ENCODE measurements around the gene AEBP2.

DNA sequence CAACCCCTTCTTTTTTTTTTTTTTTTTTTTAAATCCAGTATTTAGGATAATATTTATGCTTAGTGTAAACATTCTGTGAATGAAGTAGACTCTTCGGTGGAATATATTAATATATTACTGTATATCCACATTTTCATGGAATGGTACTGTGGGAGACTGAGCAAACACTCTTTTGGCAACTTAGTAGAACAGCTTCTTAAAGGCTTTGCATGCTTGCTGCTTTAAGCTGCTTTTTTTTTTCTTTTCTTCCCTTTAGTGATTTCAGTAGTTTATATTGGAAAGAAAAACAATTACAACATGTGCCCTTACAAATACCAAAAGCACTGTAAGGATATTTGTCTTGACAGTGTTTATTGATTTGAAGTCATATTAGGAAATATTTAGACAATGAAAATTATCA lies 78.9 kb downstream of the AEBP2 start:
- TF ChIP-seq, protein P1, sequence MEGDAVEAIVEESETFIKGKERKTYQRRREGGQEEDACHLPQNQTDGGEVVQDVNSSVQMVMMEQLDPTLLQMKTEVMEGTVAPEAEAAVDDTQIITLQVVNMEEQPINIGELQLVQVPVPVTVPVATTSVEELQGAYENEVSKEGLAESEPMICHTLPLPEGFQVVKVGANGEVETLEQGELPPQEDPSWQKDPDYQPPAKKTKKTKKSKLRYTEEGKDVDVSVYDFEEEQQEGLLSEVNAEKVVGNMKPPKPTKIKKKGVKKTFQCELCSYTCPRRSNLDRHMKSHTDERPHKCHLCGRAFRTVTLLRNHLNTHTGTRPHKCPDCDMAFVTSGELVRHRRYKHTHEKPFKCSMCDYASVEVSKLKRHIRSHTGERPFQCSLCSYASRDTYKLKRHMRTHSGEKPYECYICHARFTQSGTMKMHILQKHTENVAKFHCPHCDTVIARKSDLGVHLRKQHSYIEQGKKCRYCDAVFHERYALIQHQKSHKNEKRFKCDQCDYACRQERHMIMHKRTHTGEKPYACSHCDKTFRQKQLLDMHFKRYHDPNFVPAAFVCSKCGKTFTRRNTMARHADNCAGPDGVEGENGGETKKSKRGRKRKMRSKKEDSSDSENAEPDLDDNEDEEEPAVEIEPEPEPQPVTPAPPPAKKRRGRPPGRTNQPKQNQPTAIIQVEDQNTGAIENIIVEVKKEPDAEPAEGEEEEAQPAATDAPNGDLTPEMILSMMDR (conservative IDR thresholded peaks at IDR 0.05): no peak
- no peak for TF ChIP-seq ZFX (IDR thresholded peaks at IDR 0.05)
